Measurements from ENCODE around the gene BMPER. TPM values are rescaled to one million over a fixed set of nuclear protein-coding genes. Genes with fewer than 3 reads are reported as not detected.
A peak's percentile ranks its signal among the peaks of the same experiment; 100 is the strongest.

Gene BMPER
- total RNA-seq, 1 donor from 2014 or later, result 5.0 TPM

DNA sequence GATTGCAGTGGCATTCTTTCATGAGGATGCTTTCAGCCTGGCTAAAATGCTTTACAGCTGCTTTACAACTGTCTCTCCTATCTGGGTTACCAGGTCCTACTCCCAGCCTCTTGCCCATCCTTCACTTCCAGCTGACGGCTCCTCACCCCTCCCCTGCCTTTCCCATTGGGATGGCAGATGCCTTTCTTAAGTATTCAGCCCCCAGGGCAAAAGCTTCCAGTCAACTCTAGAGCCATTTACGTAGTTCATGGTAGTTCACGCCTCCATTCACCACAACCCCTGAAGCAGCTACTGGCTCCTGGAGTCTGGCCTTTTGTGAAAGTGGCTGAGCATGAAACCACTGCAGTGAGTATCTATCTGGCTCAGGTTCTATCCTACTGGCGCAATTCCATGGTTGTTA, 17.2 kb upstream of the BMPER start:
- DNase-seq (ENCODE audit: low spot score), result no peak

DNA sequence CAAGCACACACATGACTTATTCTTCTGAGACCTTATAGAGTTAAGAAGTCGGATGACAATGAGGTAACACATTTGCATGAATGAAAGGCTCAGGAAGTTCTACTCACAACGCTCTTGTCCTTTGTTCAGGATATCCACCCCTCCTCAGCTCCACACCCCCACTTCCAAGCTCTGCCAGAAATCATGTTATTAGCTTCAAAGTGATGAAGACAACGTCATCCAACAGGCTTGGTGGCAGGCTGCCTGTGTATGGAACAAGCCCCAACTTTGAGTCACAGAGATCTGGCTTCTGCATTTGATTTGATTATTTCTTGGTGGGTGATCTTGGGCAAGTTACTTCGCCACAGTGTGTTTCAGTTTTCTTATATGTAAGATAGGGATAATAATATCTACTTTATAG, 12.4 kb upstream of the BMPER start:
- DNase-seq (ENCODE audit: low spot score), result no peak

DNA sequence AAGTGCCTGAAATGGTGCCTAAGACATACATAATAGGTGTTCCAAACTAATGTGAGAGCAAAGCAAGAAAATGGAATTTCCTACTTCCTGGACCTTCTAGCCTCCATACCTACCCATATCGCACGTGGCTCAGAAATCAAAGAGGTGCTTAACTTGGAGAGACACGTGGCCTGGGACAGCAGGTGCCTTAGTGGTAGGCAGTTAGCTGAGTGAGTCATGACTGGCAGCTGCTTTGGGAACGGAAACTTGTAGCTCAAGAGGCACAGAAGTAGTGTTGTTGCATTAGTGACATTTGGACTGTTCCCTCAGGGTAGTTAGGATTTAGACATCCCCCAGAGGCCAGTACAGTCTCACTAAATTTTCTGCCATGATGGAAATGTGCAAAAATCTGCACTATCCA, 12.0 kb upstream of the BMPER start:
- no peak for DNase-seq (ENCODE audit: low spot score)

DNA sequence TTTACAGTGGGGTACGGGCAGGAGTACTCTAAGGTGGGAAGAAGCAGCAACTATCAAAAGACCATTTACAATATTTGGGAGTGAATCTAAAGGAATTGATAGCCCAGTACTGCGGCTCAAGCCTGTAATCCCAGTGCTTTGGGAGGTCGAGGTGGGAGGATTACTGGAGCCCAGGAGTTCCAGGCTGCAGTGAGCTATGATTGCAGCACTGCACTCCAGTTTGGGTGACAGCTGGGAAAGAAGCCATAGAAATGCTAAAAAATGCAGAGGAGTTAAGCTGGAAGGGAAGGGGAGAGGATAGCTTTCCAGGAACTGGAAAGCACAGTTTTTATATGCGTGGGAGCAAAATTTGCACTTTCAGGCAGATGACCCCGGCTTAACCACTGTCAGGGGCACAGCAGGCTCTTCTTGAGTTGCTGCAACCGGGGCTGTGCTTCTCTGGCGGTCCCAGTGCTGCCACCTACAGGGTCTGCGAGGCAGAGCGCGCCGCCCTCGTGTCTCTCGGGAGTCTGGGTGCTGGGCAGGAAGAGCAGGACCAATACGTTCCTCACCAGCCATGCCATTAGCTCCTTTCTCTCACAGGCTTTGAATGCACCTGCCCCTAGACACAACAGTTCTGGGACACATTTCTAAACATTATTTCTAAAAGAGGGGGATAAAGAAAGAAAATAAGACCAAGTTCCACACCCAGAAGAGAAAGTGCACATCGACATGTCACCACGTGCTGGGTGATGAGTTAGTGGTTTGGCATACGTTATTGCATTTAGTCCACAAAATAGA, 10.1 kb upstream of the BMPER start:
- peak; percentile 88 for DNase-seq (ENCODE audit: low spot score)

DNA sequence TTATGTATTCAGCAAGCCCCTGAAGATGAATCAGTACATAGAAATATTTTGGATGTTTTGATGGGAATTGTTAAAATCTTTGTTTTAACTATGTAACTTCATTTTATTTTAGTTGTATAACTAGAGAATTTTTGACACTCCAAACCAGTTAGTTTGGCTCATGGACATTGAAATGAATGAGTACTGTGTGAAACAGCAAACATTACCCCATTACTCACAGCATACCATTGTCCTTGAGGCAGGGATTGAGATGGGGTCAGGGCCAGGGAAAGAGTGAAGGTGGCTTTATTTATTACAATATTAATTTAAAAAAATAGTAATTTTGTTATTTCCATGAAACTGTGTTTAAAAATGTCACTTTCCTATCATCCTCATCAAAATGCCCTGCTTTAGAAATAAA, 4.8 kb upstream of the BMPER start:
- no peak for DNase-seq (ENCODE audit: low spot score)

DNA sequence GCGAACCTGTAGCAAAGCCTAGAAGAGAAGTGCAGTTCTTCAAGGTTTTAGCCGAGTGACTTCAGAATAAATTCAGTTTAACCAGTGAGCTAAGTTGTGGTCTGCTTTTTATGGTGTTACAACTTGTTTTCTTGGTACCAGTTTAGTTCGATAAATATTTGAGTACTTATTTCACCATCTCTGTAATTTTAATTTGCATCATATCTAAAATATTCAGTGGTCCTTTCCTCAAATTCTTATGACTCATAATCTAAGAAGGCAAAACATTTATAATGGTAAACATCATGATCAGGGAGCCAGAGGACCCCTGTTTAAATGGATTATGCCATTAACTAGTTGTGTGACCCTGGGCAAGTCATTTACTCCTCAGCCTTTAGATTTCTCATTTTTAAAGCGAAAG, 4.1 kb upstream of the BMPER start:
- DNase-seq (ENCODE audit: low spot score), result no peak

DNA sequence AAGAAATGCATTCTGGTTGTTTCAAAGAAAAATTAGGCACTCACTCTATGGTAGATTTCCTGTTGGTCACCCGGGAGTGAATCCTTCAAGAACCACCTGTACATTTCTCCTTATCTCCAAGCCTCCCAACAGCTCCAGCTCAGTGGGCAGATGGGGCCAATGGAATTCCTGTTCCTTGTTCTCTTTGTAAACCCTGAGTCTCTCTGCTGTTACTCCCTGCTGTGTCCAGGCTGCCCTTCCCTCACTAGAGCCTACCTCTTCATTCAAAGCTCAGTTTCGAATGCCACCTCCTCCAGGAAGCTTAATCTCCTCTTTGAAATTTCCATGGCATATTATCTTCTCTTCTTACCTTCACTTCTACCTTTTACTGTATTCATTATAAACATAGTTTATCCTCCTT, 3.5 kb upstream of the BMPER start:
- no peak for DNase-seq (ENCODE audit: low spot score)

DNA sequence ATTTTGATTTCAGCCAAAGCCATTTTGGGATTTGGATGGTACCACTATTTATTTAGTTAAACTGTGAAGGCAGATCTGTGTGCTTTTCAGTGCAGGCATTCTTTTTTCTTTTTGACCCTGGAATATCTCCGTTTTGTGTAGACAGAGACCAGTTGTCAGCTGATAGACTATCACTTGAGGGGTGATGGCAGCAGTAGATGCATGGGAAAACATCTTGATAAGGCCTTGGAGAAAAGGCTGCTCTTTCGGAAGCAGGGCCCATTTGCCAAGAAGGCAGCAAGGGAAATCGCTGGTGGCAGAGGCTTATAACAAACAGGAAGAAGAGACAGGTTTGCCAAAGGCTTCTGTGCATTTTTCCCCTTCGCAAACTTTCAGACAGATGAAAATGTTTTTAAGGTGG, 2.6 kb upstream of the BMPER start:
- no peak for DNase-seq (ENCODE audit: low spot score)

DNA sequence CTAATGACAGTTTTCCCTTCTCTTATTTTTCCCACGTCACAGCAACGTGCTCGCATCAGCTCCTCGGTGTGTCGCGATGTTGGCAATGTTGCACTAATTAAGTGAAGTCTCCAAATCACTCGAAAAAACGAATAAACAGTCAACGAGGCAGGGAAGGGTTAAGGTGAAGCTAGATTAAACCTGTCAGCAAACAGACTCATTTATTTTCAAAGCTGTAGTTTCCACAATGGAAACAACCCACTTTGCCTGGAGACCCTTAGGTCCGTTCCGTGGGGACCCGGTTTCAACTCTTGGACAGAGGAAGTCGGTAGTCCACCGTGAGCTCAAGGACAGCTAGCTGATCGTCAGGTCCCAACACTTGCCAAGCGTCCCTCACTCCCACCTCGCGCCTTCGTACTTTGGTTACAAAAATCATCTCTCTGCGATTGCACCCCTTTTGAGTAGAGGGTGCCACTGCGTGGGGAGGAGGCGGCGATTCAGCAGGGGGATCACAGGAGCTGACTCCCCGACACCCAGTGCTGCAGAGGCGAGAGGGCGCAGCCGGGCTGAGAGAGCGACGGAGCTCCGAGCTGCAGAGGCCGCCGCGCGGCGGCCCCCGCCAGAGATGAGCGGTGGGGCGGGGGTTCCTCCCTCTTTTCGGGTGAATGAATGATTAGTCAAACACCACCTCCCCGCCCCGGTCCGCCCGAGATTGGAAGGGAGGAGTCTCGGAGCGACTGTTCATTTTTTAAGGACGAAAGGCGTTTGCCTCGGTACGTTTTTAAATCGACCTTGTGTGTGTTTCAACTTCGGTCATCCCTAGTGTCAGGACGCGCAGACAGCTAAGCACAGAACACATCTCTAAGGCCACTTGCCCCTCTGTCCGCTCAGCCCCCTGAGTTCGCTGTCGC, 1.3 kb upstream of the BMPER start:
- no peak for DNase-seq (ENCODE audit: low spot score)

DNA sequence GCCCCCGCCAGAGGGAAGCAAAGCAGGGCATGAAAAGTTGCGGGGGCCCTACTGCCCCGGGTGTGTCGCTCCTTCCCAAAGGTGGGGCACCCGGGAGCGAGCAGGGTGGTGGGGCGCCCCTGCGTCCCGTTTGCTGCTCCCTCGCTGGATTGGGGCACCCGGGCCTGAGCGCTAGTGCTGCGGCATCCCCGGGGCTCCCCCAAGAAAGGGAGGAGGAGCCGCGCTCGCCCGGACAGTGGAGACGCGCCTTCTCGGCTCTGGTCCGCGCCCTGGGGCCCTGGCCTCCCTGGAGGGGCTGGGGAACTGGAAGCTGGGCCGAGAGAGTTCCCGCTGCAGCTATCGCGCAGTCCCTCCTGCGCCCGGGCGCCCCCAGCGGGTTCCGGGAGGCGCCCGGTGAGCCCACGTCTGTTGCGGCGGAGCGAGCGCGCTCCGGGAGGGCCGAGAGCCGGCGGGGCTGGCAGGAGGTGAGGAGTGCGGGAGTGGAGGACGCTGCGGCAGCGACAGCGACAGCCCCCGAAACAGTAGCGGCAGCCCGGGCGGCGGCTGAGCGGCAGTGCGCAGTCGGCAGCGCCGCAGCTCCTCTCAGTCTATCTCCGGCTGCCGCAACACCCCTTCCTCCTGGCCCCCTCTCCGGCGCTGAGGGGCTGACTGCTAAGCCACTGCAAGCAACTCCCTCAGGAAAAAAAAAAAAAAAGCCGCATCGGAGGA, 504 bp upstream of the BMPER start:
- DNase-seq (ENCODE audit: low spot score), result no peak

DNA sequence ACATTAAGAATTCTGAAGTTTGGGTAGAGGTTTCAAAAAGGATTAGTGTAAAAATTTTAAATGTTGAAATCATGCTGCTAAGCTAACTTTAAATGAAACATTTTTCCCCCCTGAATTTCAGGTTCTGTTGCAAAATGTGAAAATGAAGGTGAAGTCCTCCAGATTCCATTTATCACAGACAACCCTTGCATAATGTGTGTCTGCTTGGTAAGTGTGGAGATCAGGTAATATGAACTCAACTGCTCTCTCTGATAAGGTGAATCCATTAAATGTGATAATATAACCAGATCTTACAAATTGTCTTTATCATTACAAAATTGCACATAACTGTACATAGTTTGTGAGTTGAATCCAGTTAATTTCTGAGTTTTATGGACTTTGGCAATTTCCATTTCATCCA, 1.4 kb downstream of the BMPER start:
- no peak for DNase-seq (ENCODE audit: low spot score)

DNA sequence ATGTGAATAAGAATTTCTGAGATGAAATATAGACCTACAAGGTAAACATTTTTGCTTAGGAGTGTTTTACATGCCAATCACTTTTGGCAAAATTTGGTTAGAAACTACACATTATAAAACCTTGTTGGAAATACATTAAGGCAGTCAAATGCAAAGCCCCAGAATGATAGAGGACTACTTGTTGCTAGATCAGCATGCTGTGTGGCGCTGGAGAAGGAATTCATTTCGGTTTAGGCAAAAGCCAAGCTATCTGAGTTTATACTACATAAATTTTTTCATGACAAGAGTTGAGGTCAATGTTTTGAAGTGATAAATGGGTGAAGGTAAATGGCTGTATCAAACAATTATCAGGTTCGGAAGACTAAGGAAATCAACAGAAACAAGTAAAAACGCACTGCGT, 2.3 kb downstream of the BMPER start:
- no peak for DNase-seq (ENCODE audit: low spot score)

DNA sequence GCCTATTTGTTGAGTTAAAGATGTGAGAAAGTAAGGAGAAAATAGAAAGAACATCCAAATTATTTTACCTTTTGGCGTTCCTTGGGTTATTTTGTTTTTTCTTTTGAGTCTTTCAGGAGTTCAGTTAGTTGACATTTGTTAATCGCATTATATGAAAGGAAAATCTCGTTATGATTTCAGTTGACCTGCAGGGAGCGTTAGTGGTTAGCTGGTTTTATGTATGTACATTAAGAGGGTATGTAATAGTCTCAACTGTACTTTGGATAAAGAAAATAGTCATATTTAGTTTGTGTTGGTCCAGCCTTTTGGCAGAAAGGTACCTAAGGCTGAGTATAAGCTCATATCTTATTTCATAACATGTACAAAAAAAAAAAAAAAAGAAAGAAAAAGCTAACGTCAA, 4.0 kb downstream of the BMPER start:
- no peak for DNase-seq (ENCODE audit: low spot score)

DNA sequence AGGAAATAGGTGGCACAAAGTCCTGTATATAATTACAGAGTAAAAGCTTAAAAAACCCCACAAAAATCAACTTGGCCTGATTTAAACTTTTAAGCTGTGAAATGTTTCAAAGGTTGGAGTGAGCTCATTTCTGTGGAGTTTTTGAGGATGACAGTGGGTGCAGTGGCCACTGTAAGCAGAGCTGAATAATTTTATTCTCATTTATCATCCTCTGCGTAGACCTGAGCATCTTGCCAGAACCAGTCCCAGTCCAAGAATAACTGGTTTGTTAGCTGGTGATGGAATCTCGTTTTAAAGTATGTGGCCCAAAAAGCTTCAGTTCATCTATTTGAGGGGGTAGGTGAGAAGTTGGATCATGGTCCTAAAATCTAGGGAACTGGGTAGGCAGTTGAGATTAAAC, 4.4 kb downstream of the BMPER start:
- no peak for DNase-seq (ENCODE audit: low spot score)

DNA sequence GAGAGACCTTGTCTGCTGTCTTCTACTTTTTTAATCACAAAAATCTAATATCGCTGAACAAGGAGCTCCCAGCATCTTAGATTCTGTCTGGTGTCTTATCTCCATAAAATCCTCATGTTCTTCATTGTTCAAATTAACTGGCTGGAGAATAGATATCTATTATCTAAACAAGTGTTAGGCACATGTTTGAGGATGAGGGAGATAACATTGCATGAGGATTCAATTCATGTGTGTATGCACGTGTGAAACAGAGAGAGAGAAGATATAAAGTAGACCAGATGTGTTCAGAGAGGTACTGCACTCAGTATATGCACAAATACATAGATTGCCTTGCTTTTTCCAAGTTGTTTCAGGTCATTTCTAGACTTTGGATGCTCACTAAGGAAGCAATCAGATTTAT, 5.4 kb downstream of the BMPER start:
- no peak for DNase-seq (ENCODE audit: low spot score)

DNA sequence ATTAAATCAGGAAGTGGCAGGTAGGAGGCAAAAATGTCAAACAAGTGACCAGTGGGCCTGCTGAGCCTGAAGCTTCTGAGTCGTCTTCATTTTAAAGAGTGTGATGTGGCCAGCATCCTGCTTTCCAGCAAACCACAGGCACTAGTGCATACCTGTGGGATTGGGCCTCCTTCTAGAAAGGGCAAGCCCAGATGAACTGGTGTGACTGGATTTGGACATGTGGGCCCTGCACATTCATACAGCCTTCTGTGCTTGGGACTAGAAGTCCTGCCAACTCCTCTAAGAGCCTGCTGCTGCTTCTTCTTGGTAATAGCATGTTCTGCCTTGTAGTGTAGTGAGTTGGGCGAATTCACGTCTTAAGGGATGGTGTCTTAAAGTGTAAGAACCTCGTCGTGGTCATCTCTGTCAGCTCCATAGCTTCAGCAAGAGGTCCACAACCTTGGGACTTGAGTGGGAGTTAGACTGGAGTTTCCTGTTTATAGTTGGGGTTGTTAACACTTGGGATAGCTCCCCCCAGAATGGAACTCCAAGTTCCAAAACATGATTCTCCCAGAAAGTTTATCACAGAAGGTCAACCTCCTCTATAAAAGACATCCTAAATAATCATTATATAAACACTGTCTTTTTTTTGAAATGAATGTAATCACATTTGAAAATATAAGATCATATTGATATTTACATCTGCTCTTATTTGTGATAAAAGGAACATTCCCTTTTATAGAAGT, 11.2 kb downstream of the BMPER start:
- no peak for DNase-seq (ENCODE audit: low spot score)

DNA sequence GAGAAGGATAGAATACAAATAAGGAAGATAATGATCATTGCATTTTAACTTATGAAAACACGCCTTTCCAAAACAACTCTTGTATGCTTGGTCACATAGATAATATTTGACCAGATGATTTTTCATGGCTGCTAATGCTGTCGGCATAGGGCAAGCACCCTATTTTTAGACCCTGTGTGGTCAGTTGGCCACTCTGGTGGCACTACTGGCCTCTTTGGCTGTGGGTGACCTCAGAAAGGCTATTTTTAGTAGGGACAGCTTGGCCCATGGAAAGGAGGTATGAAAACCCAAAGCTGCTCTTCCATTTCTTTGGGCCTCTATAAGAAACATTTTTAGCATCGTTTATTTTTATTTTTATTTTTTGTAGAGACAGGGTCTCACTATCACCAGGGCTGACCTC, 12.3 kb downstream of the BMPER start:
- DNase-seq (ENCODE audit: low spot score), result no peak

DNA sequence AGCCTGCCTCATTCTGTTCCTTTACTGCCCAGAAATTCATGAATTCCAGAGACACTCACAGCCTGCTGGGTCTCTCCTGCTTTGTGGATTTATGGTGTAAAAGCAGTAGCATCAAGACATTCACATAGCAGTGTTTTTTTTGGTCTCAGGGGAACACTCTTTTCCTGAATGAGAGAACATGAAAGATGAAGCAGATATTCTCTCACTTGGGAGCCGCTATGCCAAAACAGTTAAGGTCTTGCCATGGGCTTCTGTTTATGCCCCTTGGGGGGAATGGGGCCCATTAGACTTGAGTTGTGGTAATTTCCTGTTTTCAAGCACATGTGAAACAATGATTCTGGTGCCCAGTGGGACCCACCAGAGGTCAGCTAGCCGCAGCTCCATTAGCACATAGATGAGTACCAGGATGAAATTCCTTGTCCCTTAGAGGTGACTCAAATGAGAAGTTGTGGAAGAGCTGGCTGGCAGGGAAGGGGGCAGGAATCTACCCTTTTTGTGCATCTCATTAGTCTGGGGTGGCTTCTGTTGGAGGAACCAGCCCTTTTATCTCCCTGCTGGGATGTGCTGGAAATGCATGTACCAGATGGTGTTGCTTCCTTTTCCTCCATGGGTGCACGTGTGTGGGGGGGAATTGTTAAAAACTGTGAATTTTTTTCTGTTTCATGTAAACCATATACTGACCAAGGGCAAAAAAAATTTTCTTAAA, 13.3 kb downstream of the BMPER start:
- DNase-seq (ENCODE audit: low spot score), result no peak

DNA sequence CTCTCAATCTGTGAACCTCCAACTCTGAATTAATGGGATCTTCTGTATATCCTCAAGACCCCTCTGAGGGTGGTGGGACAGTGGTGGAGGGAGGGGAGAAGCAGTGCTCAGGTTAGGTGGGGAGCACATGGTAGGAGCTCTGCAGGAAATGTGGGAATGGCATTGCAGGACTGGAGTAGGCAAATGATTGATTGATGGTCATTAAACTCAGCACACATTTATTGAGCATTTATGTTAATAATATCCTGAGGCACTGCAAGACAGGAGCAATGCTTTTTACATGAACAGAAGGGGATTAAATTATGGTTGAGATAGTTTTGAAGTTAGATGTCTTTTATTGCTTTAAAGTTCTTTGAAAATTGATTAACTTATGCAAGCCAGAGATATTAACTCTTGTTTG, 14.1 kb downstream of the BMPER start:
- no peak for DNase-seq (ENCODE audit: low spot score)

DNA sequence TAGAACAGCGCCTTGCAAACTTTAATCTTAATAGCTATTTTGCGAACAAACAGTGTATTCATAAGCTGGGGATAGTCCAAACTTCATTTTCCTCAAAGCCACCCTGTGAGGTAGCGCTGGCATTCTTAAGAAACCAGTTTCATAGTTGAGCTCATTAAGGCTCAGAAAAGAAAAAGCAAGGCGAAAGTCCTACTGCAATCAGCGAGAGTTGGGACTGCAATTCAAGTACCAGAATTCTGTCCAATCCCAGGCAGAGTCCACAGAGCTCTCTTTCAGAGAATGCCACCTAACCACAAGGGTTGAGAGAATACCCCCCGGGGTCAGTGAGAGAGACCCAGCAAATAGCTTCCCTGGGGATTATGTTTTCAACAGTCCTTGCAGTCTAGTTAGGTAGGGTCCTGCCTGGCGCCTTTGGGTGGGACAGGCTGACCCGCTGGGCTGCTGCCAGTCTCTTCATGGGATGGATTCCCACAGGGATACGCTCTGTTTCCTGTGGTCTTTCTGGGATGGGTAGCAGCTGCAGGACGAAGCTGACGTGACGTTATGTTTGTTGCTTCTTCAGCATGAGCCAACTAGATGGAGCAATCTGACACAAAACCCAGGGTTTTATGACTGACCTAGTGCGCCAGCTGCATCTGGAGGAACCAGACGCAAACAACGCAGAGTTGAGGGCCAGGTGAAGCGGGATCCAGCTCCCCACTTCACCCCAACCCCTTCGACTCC, 16.0 kb downstream of the BMPER start:
- peak; percentile 22 for DNase-seq (ENCODE audit: low spot score)

DNA sequence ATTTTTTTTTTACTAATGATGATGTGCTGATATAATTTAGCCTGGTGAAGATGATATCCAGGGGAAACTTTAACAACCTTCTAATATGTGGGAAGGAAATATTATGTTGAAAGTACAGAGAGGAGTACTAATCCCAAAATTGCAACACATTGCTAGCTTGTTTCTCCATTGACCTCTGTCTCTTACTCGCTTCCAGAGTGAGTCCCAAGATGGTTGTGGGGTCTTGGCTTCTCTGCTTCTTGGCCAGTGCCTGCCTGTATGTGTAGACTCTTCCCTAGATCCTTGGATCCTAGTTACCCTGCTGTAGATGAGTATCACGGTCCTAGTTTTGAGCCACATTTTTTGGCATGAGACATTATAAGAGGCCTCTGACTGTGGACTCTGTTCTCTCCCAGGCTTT, 17.5 kb downstream of the BMPER start:
- DNase-seq (ENCODE audit: low spot score), result no peak
